HepG2 (cell line): ENCODE results near the gene FGA. TPM values are rescaled to one million over a fixed set of nuclear protein-coding genes. Genes with fewer than 3 reads are reported as not detected.

Source experiments
- ERF ChIP-seq: IDR thresholded peaks from 2 replicates; pipeline ENCODE4 v1.6.1; 2018; ENCODE audit warnings: missing biosample characterization, missing genetic modification reagents
- FOSL1 ChIP-seq: sonication (generic); formaldehyde crosslinking; IDR thresholded peaks from 2 replicates; pipeline ENCODE4 v1.9.0; 2021; ENCODE audit warnings: missing genetic modification reagents, borderline replicate concordance
- HIC2 ChIP-seq: sonication (generic); formaldehyde crosslinking; IDR thresholded peaks from 2 replicates; pipeline ENCODE4 v1.9.0; 2022; ENCODE audit warnings: low read depth, missing genetic modification reagents
- NFIB ChIP-seq: sonication (generic); formaldehyde crosslinking; IDR thresholded peaks from 2 replicates; pipeline ENCODE4 v1.9.0; 2021; ENCODE audit warnings: missing genetic modification reagents, mild to moderate bottlenecking, borderline replicate concordance
- POLR2G ChIP-seq: fragments of 200-400 bp; formaldehyde crosslinking; IDR thresholded peaks from 2 replicates; pipeline ENCODE4 v1.6.1; 2018; ENCODE audit warnings: mild to moderate bottlenecking, low read depth, low read length, moderate library complexity
- SOX13 ChIP-seq, 3 experiments: fragments of 450-650 bp in 1 of 3; sonication (generic) in 1 of 3; formaldehyde crosslinking in 1 of 3; IDR thresholded peaks in 2 of 3; conservative IDR thresholded peaks in 1 of 3; 2 replicates each; pipeline versions ENCODE4 v1.5.0 to v1.6.1; 2016 to 2020; ENCODE audit warnings: antibody characterized with exemption in 1 of 3, mild to moderate bottlenecking in 1 of 3, missing compliant biosample characterization in 1 of 3, missing genetic modification reagents in 1 of 3, moderate library complexity in 1 of 3
- SOX5 ChIP-seq: IDR thresholded peaks from 2 replicates; pipeline ENCODE4 v1.6.1; 2016; ENCODE audit warnings: borderline replicate concordance
- ZBTB33 ChIP-seq: sonication (generic); formaldehyde crosslinking; IDR thresholded peaks from 2 replicates; pipeline ENCODE4 v1.4.0; 2020; ENCODE audit warnings: missing genetic modification reagents
- ZBTB34 ChIP-seq: sonication (generic); formaldehyde crosslinking; IDR thresholded peaks from 2 replicates; pipeline ENCODE4 v1.8.0; 2022; ENCODE audit warnings: mild to moderate bottlenecking, missing genetic modification reagents
- ZNF609 ChIP-seq: sonication (generic); formaldehyde crosslinking; IDR thresholded peaks from 2 replicates; pipeline ENCODE4 v1.4.0; 2020; ENCODE audit warnings: mild to moderate bottlenecking, missing genetic modification reagents, borderline replicate concordance
- ZNF687 ChIP-seq: sonication (generic); formaldehyde crosslinking; IDR thresholded peaks from 2 replicates; pipeline ENCODE4 v1.5.1; 2020; ENCODE audit warnings: mild to moderate bottlenecking, missing genetic modification reagents, moderate library complexity
- ZNF720 ChIP-seq: sonication (generic); formaldehyde crosslinking; IDR thresholded peaks from 2 replicates; pipeline ENCODE4 v1.4.0; 2020; ENCODE audit warnings: missing genetic modification reagents
- ZNF724P ChIP-seq: sonication (generic); formaldehyde crosslinking; IDR thresholded peaks from 2 replicates; pipeline ENCODE4 v1.8.0; 2022; ENCODE audit warnings: missing genetic modification reagents, borderline replicate concordance
- polyA plus RNA-seq, 8 experiments: library from polyadenylated mRNA; depleted of rRNA in 3 of 8; stranded (reverse) in 7 of 8; unstranded in 1 of 8; fragments of >200 nt; fragmentation: Illumina TruSeq in 4 of 8; extraction: Trizol in 4 of 8; gene quantifications; 2 replicates each; pipeline versions ENCODE4 v1.2.1 to v1.2.3, GENCODE V29; 2011 to 2016; ENCODE audit warnings: low read depth in 4 of 8, missing spikeins in 1 of 8, mixed read lengths in 1 of 8; ENCODE audit not compliant: insufficient read depth in 1 of 8
- total RNA-seq, 5 experiments: library from RNA; depleted of rRNA; stranded (reverse); fragments of >200 nt; fragmentation: Illumina TruSeq; extraction: Trizol; gene quantifications; 2 replicates each; pipeline ENCODE4 v1.2.3, GENCODE V29; 2016; ENCODE audit warnings: low read depth in 1 of 5

The FGA gene
- total and polyA plus RNA-seq, 2 of the 13 experiments (the other 11 are each of a cell fraction or from before 2014, with no cell fraction given) = 640 to 1,523 TPM

- TF ChIP-seq ZNF609 (CRISPR knock-in tag) (no peak), ZBTB34 (CRISPR knock-in tag) (no peak), ZNF724P (CRISPR knock-in tag) (no peak), HIC2 (CRISPR knock-in tag) (no peak), SOX5 (CRISPR knock-in tag) (peak; percentile 34; the same call in 1 of the 2 replicates), POLR2G (no peak), FOSL1 (CRISPR knock-in tag) (no peak), NFIB (no peak), SOX13 (IDR thresholded peaks at IDR 0.05) (no peak), SOX13 (CRISPR knock-in tag; conservative IDR thresholded peaks at IDR 0.05 in 1 of 2, IDR thresholded peaks at IDR 0.05 in 1 of 2) (peak in 1 of 2 experiments; percentile 18; a peak in 1 of 4 replicates), ZNF720 (CRISPR knock-in tag) (no peak), ZBTB33 (CRISPR knock-in tag) (no peak), ZNF687 (CRISPR knock-in tag) (no peak), ERF (CRISPR knock-in tag) (0 out of 2 replicates have a peak, but pooled peaks have one; percentile 22)
These were observed 28.3 kb upstream of the FGA start (continued) for GRCh38 chr4:154618708-154619315.
